ENCODE results near the gene L3MBTL2. TPM values are rescaled to one million over a fixed set of nuclear protein-coding genes. Genes with fewer than 3 reads are reported as not detected.

The L3MBTL2 gene
- total RNA-seq, 4 donors from 2014 or later, result 6.3 to 20.9 (median 16.8) TPM

- TF ChIP-seq POLR2A (IDR thresholded peaks at IDR 0.05), result no peak
- no peak for TF ChIP-seq CTCF (IDR thresholded peaks at IDR 0.05)
- intact Hi-C loops (cut with DNase I; ENCODE audit: low total_unique reads), result no loop called here
- DNase-seq (ENCODE audit: low spot score in 2 of 2), result no peak
- no peak within 1 kb of the TSS for H3K4me3 ChIP-seq (ENCODE audit: low read depth, poor library complexity, severe bottlenecking)
- 62 to 76% methylated on average over 10 to 20 of the region's 24 CpGs for WGBS, 2 donors
Measured at GRCh38 chr22:41240377-41241132, 35.4 kb downstream of the L3MBTL2 start, which contains the start of gene CHADL. Gene CHADL (minus strand): TSS chr22:41240931. CDS start chr22:41240881, 50 bp downstream.

GRCh38 chr22:41241133-41241676 lies 36.1 kb downstream of the L3MBTL2 start:
- TF ChIP-seq CTCF (IDR thresholded peaks at IDR 0.05) (no peak), POLR2A (IDR thresholded peaks at IDR 0.05) (no peak)
- no peak for DNase-seq (ENCODE audit: low spot score in 2 of 2)
- 83 to 90% methylated on average over 7 of the region's 7 CpGs for WGBS, 2 donors
- intact Hi-C loops (cut with DNase I; ENCODE audit: low total_unique reads), result no loop called here
- no peak overlapping the region for H3K4me3 ChIP-seq (ENCODE audit: low read depth, poor library complexity, severe bottlenecking)

- no peak for TF ChIP-seq POLR2A (IDR thresholded peaks at IDR 0.05)
- DNase-seq (ENCODE audit: low spot score in 2 of 2), result no peak
- intact Hi-C loops (cut with DNase I; ENCODE audit: low total_unique reads), result no loop called here
- WGBS, 2 donors, result 84% methylated on average over 18 of the region's 18 CpGs
- H3K4me3 ChIP-seq (ENCODE audit: low read depth, poor library complexity, severe bottlenecking), result no peak overlapping the region
Measured at GRCh38 chr22:41242396-41243117, 37.4 kb downstream of the L3MBTL2 start.

- WGBS, 2 donors, result 75% methylated on average over 6 of the region's 6 CpGs
- DNase-seq (ENCODE audit: low spot score in 2 of 2), result no peak
- H3K4me3 ChIP-seq (ENCODE audit: low read depth, poor library complexity, severe bottlenecking), result no peak overlapping the region
- intact Hi-C loops (cut with DNase I; ENCODE audit: low total_unique reads), result no loop called here
- no peak for TF ChIP-seq CTCF (IDR thresholded peaks at IDR 0.05)
- TF ChIP-seq POLR2A (IDR thresholded peaks at IDR 0.05), result no peak
Measured at GRCh38 chr22:41243361-41243760, 38.2 kb downstream of the L3MBTL2 start.

- no peak for DNase-seq (ENCODE audit: low spot score in 2 of 2)
- WGBS, 2 donors, result 75 to 79% methylated on average over 18 to 19 of the region's 21 CpGs
- TF ChIP-seq CTCF (IDR thresholded peaks at IDR 0.05), result no peak
- no peak for TF ChIP-seq POLR2A (IDR thresholded peaks at IDR 0.05)
- intact Hi-C loops (cut with DNase I; ENCODE audit: low total_unique reads), result loop anchor here (2.0 kb wide), 1 partner anchor 19 kb away; no protein-coding TSS in a partner anchor
- no peak overlapping the region for H3K4me3 ChIP-seq (ENCODE audit: low read depth, poor library complexity, severe bottlenecking)
Measured at GRCh38 chr22:41245917-41246499, 40.9 kb downstream of the L3MBTL2 start.

- TF ChIP-seq POLR2A (IDR thresholded peaks at IDR 0.05) (no peak), CTCF (IDR thresholded peaks at IDR 0.05) (no peak)
- H3K4me3 ChIP-seq (ENCODE audit: low read depth, poor library complexity, severe bottlenecking), result no peak overlapping the region
- WGBS, 2 donors, result 93 to 96% methylated on average over 7 of the region's 7 CpGs
- DNase-seq (ENCODE audit: low spot score in 2 of 2), result no peak
- intact Hi-C loops (cut with DNase I; ENCODE audit: low total_unique reads), result loop anchor here (2.0 kb wide), 1 partner anchor 21 kb away; no protein-coding TSS in a partner anchor
Measured at GRCh38 chr22:41247703-41248102, 42.6 kb downstream of the L3MBTL2 start.
